ENCODE data around the gene AP3B2.
A peak's percentile ranks its signal among the peaks of the same experiment; 100 is the strongest.
"Not testable (repeated sequence)": the region's sequence is repeated elsewhere in the genome, so short reads cannot be mapped to it uniquely, and the experiment has no call there.

The AP3B2 gene

GRCh38 chr15:82709421-82710207, at the start of gene AP3B2:
Gene AP3B2, minus strand, starts transcription at chr15:82709875. Its CDS starts 169 bp downstream, at chr15:82709706.
- DNase-seq, result peak; percentile 91

GRCh38 chr15:82751308-82751707, 41.6 kb upstream of the AP3B2 start:
- no peak for DNase-seq

GRCh38 chr15:82750831-82751180, 41.1 kb upstream of the AP3B2 start:
- DNase-seq, result no peak

- DNase-seq, result peak; percentile 97
Measured at GRCh38 chr15:82749951-82750830, 40.5 kb upstream of the AP3B2 start.

GRCh38 chr15:82748315-82748714, 38.6 kb upstream of the AP3B2 start:
- no peak for DNase-seq

- DNase-seq, result no peak
Measured at GRCh38 chr15:82743810-82744209, 34.1 kb upstream of the AP3B2 start.

- no peak for DNase-seq
Measured at GRCh38 chr15:82742134-82742533, 32.5 kb upstream of the AP3B2 start.

GRCh38 chr15:82739086-82739485, 29.4 kb upstream of the AP3B2 start:
- no peak for DNase-seq

- no peak for DNase-seq
Measured at GRCh38 chr15:82737975-82738374, 28.3 kb upstream of the AP3B2 start.

GRCh38 chr15:82731527-82731926, 21.9 kb upstream of the AP3B2 start:
- DNase-seq, result no peak

GRCh38 chr15:82730022-82730530, 20.4 kb upstream of the AP3B2 start:
- DNase-seq, result no peak

- DNase-seq, result no peak
Measured at GRCh38 chr15:82726816-82727215, 17.1 kb upstream of the AP3B2 start.

- no peak for DNase-seq
Measured at GRCh38 chr15:82715003-82715402, 5.3 kb upstream of the AP3B2 start.

GRCh38 chr15:82714016-82714415, 4.3 kb upstream of the AP3B2 start:
- no peak for DNase-seq

- DNase-seq, result no peak
Measured at GRCh38 chr15:82712036-82712435, 2.4 kb upstream of the AP3B2 start.

- no peak for DNase-seq
Measured at GRCh38 chr15:82710926-82711490, 1.3 kb upstream of the AP3B2 start.

GRCh38 chr15:82710208-82710555, 507 bp upstream of the AP3B2 start:
- no peak for DNase-seq

GRCh38 chr15:82709081-82709420, 624 bp downstream of the AP3B2 start:
- no peak for DNase-seq

GRCh38 chr15:82705856-82706255, 3.8 kb downstream of the AP3B2 start:
- DNase-seq, result not testable (repeated sequence)

GRCh38 chr15:82699726-82700125, 9.9 kb downstream of the AP3B2 start:
- DNase-seq, result peak; percentile 37

- no peak for DNase-seq
Measured at GRCh38 chr15:82698711-82699345, 10.8 kb downstream of the AP3B2 start.

- DNase-seq, result no peak
Measured at GRCh38 chr15:82697735-82698407, 11.8 kb downstream of the AP3B2 start.

GRCh38 chr15:82692171-82692570, 17.5 kb downstream of the AP3B2 start:
- DNase-seq, result no peak
